NT2/D1 (cell line): ENCODE data around the gene SCN1B.

ENCODE experiments used
- SUZ12 ChIP-seq: IDR thresholded peaks from 2 replicates; pipeline ENCODE4 v1.6.1; 2011; ENCODE audit not compliant: insufficient read length, insufficient read depth; ENCODE audit errors: extremely low read depth
- YY1 ChIP-seq: IDR thresholded peaks from 2 replicates; pipeline ENCODE4 v1.6.1; 2011; ENCODE audit not compliant: insufficient read length, insufficient read depth
- ZNF274 ChIP-seq: IDR thresholded peaks from 2 replicates; pipeline ENCODE4 v1.6.1; 2011; ENCODE audit warnings: mild to moderate bottlenecking, low read depth, low read length

- no peak for TF ChIP-seq ZNF274
- TF ChIP-seq YY1 = no peak
- no peak for TF ChIP-seq SUZ12
Observed at GRCh38 chr19:35018379-35018778, 11.9 kb upstream of the SCN1B start.
